Measurements from ENCODE around the gene CHRM4.

DNA sequence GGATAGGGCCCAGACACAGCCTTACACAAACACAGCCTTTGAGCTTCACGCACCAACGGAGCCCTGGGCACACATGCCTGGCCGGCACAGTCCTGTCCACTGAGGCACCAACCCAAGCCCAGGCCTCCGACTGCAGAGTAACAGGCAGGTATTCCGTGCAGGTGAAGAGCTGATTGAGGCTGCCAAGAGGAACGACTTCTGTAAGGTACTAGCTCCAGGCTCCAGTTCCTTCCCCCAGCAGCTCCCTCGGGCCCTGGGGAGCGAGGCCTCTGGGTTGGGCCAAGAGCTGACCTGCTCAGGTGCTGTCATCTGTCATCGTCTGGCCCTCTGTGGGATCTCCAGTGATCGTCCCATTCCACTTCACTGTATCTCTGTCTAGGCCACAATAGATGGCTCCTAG lies 13.3 kb downstream of the CHRM4 start:
- TF ChIP-seq, protein P1, sequence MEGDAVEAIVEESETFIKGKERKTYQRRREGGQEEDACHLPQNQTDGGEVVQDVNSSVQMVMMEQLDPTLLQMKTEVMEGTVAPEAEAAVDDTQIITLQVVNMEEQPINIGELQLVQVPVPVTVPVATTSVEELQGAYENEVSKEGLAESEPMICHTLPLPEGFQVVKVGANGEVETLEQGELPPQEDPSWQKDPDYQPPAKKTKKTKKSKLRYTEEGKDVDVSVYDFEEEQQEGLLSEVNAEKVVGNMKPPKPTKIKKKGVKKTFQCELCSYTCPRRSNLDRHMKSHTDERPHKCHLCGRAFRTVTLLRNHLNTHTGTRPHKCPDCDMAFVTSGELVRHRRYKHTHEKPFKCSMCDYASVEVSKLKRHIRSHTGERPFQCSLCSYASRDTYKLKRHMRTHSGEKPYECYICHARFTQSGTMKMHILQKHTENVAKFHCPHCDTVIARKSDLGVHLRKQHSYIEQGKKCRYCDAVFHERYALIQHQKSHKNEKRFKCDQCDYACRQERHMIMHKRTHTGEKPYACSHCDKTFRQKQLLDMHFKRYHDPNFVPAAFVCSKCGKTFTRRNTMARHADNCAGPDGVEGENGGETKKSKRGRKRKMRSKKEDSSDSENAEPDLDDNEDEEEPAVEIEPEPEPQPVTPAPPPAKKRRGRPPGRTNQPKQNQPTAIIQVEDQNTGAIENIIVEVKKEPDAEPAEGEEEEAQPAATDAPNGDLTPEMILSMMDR (IDR thresholded peaks at IDR 0.05) = no peak
- TF ChIP-seq POLR2A (IDR thresholded peaks at IDR 0.05) = no peak
